ACC112 (cell line): Measurements from ENCODE around the gene TMEM255A.

ENCODE experiments used
- H2AFZ ChIP-seq: fragments of 200-600 bp; sonication (generic); one replicate; pipeline ENCODE4 v1.6.0; 2017; ENCODE audit warnings: antibody characterized with exemption, low read length; ENCODE audit not compliant: unreplicated experiment
- H3K27ac ChIP-seq: fragments of 200-600 bp; sonication (generic); 2 replicates; pipeline ENCODE4 v1.5.1; 2014; ENCODE audit warnings: low read depth, mild to moderate bottlenecking, antibody characterized with exemption, low read length, moderate library complexity
- H3K27me3 ChIP-seq: fragments of 200-600 bp; sonication (generic); 2 replicates; pipeline ENCODE4 v1.6.1; 2014; ENCODE audit warnings: mild to moderate bottlenecking, antibody characterized with exemption, low read length, moderate library complexity, mixed read lengths; ENCODE audit not compliant: insufficient read depth
- H3K36me3 ChIP-seq: fragments of 200-600 bp; sonication (generic); 2 replicates; pipeline ENCODE4 v1.6.1; 2016; ENCODE audit warnings: mild to moderate bottlenecking, antibody characterized with exemption, low read length, moderate library complexity, mixed read lengths; ENCODE audit not compliant: insufficient read depth
- H3K4me1 ChIP-seq: fragments of 200-600 bp; sonication (generic); one replicate; pipeline ENCODE4 v1.6.1; 2016; ENCODE audit warnings: low read length, mixed read lengths; ENCODE audit not compliant: insufficient read depth, unreplicated experiment, control insufficient read depth
- H3K4me3 ChIP-seq: fragments of 200-600 bp; sonication (generic); 2 replicates; pipeline ENCODE4 v1.5.1; 2014; ENCODE audit warnings: mild to moderate bottlenecking, low read depth, low read length
- H3K79me2 ChIP-seq: fragments of 200-600 bp; sonication (generic); one replicate; pipeline ENCODE4 v1.6.0; 2016; ENCODE audit warnings: low read length; ENCODE audit not compliant: control insufficient read depth, unreplicated experiment, insufficient read depth

The TMEM255A gene

GRCh38 chrX:120269373-120270035 is 41.8 kb downstream of the TMEM255A start:
- Histone ChIP-seq H3K79me2 (no peaks in the 10 kb centered on the region), H3K4me1 (no peaks in the 10 kb centered on the region), H3K36me3 (no peaks in the 10 kb centered on the region), H2AFZ (no peak overlapping the region), H3K27me3 (0 out of 2 replicates have a peak, but pooled peaks cover 4% of the 10 kb centered on the region), H3K4me3 (no peak overlapping the region), H3K27ac (0 out of 2 replicates have a peak overlapping the region, but pooled peaks have one; percentile 7)

- H2AFZ ChIP-seq, result no peak overlapping the region
- no peaks in the 10 kb centered on the region for H3K4me1 ChIP-seq
- no peak overlapping the region for H3K27ac ChIP-seq
- no peaks in the 10 kb centered on the region for H3K27me3 ChIP-seq
- H3K36me3 ChIP-seq, result no peaks in the 10 kb centered on the region
- no peaks in the 10 kb centered on the region for H3K79me2 ChIP-seq
- no peak overlapping the region for H3K4me3 ChIP-seq
These were observed 46.9 kb downstream of the TMEM255A start for GRCh38 chrX:120264341-120264740.

GRCh38 chrX:120262859-120263708 is 48.2 kb downstream of the TMEM255A start:
- Histone ChIP-seq H3K27ac (no peak overlapping the region), H3K79me2 (no peaks in the 10 kb centered on the region), H3K36me3 (no peaks in the 10 kb centered on the region), H2AFZ (no peak overlapping the region), H3K27me3 (no peaks in the 10 kb centered on the region), H3K4me3 (no peak overlapping the region), H3K4me1 (no peaks in the 10 kb centered on the region)

GRCh38 chrX:120260369-120260768 is 50.9 kb downstream of the TMEM255A start:
- H2AFZ ChIP-seq, result no peak overlapping the region
- no peaks in the 10 kb centered on the region; the same call in 1 of the 2 replicates for H3K36me3 ChIP-seq
- H3K4me3 ChIP-seq, result no peak overlapping the region
- H3K27me3 ChIP-seq, result no peaks in the 10 kb centered on the region
- no peaks in the 10 kb centered on the region for H3K79me2 ChIP-seq
- no peaks in the 10 kb centered on the region for H3K4me1 ChIP-seq
- H3K27ac ChIP-seq, result no peak overlapping the region

GRCh38 chrX:120253784-120254183 is 57.5 kb downstream of the TMEM255A start:
- Histone ChIP-seq H3K36me3 (peaks cover 8% of the 10 kb centered on the region; the same call in 1 of the 2 replicates), H2AFZ (no peak overlapping the region), H3K4me1 (peaks cover 7% of the 10 kb centered on the region), H3K27me3 (no peaks in the 10 kb centered on the region), H3K27ac (no peak overlapping the region), H3K79me2 (peaks cover 30% of the 10 kb centered on the region), H3K4me3 (no peak overlapping the region)

- peak overlapping the region; percentile 68 for H2AFZ ChIP-seq
- peaks cover 7% of the 10 kb centered on the region for H3K4me1 ChIP-seq
- peak overlapping the region; percentile 95 for H3K4me3 ChIP-seq
- no peaks in the 10 kb centered on the region for H3K27me3 ChIP-seq
- H3K79me2 ChIP-seq, result peaks cover 30% of the 10 kb centered on the region
- peak overlapping the region; percentile 81 for H3K27ac ChIP-seq
- H3K36me3 ChIP-seq, result peaks cover 8% of the 10 kb centered on the region; the same call in 1 of the 2 replicates
These were observed 59.7 kb downstream of the TMEM255A start for GRCh38 chrX:120251471-120252011.

GRCh38 chrX:120250522-120251271 is 60.6 kb downstream of the TMEM255A start, which contains the start of gene ZBTB33:
ZBTB33 (plus strand) TSS chrX:120250812; CDS start chrX:120253416, 2,604 bp downstream.
- H3K36me3 ChIP-seq, result peaks cover 8% of the 10 kb centered on the region; the same call in 1 of the 2 replicates
- peak within 1 kb of the TSS; percentile 95 for H3K4me3 ChIP-seq
- H3K79me2 ChIP-seq, result peaks cover 30% of the 10 kb centered on the region
- H2AFZ ChIP-seq, result peak within 1 kb of the TSS; percentile 89
- H3K27ac ChIP-seq, result peak within 1 kb of the TSS; percentile 81
- H3K27me3 ChIP-seq, result no peaks in the 10 kb centered on the region
- H3K4me1 ChIP-seq, result peaks cover 7% of the 10 kb centered on the region

GRCh38 chrX:120244735-120245498 is 66.3 kb downstream of the TMEM255A start:
- H3K36me3 ChIP-seq, result no peaks in the 10 kb centered on the region
- H3K79me2 ChIP-seq, result peaks cover 3% of the 10 kb centered on the region
- no peaks in the 10 kb centered on the region for H3K27me3 ChIP-seq
- peaks cover 11% of the 10 kb centered on the region for H3K4me1 ChIP-seq
- peak overlapping the region; percentile 83 for H3K4me3 ChIP-seq
- peak overlapping the region; percentile 87 for H2AFZ ChIP-seq
- peak overlapping the region; percentile 84 for H3K27ac ChIP-seq

- Histone ChIP-seq H3K79me2 (peaks cover 3% of the 10 kb centered on the region), H3K27me3 (no peaks in the 10 kb centered on the region), H3K27ac (peak overlapping the region; percentile 84), H3K36me3 (no peaks in the 10 kb centered on the region), H2AFZ (peak overlapping the region; percentile 87), H3K4me1 (peaks cover 11% of the 10 kb centered on the region), H3K4me3 (peak overlapping the region; percentile 83)
These were observed 66.9 kb downstream of the TMEM255A start for GRCh38 chrX:120244395-120244734.
